IPS DF 4.7 (cell line): Measurements from ENCODE around the gene PTPRN.
"Not testable (repeated sequence)": the region's sequence is repeated elsewhere in the genome, so short reads cannot be mapped to it uniquely, and the experiment has no call there.

ENCODE experiments used
- DNase-seq: peaks from one replicate; pipeline ENCODE4 v3.0.0-alpha.2; 2013; ENCODE audit warnings: low spot score; ENCODE audit errors: extremely low read depth

Gene PTPRN

DNA sequence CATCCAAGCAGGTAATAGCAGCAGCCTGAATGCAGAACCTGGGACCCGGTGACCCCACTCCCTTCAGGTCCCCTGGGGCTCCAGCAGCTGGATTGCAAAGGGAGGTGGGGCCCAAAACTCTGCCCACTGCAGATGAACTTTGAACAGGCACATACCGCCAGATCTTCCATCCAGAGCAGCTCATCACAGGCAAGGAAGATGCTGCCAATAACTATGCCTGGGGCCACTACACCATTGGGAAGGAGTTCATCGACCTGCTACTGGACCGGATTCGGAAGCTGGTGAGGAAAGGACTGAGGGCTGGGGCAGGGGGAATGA, 39.2 kb downstream of the PTPRN start:
- no peak for DNase-seq

DNA sequence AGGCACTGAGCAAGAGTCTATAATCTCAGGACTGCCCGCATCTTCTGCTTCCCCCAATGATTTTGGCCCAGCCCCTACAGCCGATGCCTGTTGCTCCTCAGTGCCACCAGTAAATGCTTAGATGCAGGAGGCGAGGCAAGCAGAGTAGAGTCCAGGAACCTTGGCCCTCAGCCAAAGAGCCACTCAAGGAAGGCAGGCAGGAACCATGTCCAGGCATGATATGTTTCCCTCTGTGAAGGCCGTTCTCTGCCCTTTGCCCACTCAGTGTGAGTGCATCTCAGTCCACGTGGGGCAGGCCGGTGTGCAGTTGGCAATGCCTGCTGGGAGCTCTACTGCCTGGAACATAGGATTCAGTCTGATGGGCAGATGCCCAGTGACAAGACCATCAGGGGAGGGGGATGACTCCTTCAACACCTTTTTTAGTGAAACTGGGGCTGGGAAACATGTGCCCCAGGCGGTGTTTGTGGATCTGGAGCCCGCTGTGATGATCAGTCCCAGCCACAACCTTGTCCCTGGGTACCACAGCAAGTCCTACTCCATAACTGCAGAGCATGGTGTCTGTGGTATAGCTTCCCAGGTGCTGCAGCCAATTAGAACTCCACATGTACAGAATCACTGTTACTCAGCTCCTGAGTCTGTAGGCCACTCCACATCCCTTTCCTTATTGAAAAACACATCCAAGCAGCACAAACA, 39.7 kb downstream of the PTPRN start:
- no peak for DNase-seq

DNA sequence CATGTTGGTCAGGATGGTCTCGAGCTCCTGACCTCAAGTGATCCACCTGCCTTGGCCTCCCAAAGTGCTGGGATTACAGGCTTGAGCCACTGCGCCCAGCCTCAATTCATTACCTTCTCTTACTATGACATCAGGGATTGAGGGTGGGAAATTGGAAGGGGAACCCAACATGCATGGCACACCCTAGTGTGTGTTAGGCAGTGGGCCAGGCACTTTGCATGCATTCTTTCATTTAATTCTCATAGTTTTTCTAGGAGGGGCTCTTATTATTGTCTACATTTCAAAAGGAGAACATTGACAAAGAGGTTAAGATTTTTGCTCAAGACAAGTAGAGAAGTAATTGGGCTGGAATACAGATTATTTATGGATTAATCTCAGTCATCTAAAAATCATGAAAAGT, 40.9 kb downstream of the PTPRN start:
- no peak for DNase-seq

DNA sequence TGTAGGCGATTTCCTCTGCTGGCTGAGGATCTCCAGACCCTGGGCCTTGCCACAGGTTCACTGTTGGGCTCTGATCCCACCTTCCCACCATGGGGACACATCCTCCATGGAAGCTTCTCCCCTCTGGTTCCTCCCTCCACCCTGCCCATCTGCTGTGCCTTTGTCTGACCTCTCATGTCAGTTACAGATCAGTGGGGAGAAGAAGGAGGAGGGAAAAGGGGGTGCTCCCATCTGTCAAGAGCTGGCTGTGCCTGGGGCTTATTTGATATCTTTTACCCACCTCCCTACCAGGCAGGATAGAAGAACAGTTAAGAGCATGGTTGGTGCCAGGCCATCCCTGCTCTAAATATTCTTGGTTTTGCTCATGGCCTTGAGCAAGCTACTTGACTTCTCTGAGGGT, 42.3 kb downstream of the PTPRN start:
- no peak for DNase-seq

DNA sequence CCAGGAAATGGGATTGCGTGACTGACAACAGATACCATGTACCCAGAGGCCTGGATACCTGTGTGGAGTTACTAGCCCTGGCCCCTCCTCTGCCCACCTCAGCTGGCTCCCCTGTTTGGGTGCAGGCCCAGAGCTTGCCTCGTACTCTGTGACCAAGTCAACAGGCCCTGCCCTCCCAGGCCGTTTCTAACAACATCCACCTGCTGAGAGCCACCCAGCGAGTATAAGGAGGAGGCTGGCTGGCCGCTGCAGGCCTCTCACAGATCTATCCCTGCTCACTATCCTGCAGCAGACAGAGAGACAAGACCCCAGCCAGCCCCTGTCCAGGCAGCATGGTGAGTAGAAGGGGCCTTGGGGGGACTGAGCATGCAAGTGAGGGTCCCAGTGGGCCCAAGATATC, 43.0 kb downstream of the PTPRN start:
- no peak for DNase-seq

DNA sequence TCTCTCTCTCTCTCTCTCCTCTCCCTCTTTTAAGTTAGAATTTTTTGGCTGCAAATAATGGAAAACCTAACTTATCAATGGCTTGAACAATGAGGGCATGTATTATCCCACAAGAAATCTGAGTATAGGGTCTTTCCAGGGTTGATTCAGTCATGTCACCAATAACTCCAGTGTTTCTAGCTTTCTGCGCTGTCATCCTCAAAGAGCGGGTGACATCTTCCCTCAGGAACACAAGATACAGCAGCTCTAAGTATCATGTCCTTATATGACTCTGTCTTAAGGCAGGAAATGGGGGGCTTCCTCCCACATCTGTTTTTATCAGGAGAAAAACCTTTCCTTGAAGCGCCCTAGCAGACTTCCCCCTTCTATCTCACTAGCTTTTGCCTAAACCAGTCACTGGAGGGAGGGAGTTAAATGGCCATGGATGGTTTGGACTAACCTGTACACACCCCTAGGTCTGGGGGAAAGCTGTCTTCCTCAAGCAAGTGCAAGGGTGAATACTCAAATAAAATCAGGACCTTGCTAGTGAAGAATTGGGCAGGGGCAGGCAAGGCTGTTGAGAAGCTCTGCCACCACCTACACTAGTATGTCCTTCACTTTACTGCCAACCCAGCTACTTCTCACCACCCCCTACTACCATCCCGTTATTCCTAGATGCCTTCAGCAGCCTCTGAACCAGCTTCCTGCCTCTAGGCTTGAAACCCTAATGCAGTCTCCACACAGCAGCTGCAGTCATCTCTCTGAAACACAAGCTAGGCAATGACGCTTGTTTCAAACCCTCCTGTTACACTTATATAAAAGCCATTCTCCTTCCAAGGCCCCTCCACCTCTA, 48.0 kb downstream of the PTPRN start:
- DNase-seq: no peak

DNA sequence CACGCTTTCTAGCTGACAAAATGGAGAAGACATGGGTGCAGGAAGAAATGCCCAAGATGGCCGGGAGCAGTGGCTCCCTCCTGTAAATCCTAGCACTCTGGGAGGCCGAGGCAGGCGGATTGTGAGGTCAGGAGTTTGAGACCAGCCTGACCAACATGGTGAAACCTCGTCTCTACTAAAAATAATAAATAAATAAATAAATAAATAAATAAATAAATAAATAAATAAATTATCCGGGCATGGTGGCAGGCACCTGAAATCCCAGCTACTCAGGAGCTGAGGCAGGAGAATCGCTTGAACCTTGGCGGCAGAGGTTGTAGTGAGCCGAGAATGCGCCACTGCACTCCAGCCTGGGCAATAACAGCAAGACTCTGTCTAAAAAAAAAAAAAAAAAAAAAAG, 50.3 kb downstream of the PTPRN start:
- not testable (repeated sequence) for DNase-seq

DNA sequence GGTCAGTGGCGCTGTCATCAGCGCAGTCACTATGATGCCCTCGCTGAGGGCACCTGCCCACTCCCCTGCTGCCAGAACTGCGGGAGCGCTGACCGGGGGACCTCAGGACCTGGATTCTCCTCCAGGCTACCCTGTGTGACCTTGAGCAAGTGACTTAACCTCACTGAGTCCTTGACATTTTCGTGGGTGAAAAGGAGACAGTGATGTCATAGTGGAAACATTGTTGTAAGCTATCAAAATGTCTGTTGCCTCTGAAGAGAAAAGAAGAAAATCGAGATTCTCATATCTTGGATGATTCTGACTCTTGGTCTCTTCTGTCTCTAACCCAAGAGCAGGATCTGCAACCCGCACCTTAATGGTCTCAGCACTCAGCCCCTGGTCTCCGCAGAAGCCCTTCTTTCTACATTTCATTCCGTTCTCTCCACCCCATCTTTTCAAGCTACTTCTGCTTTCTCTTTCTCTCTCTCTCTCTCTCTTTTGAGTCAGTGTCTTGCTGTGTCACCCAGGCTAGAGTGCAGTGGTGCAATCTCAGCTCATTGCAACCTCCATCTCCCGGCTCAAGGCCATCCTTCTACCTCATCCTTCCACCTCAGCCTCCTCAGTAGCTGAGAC, 54.5 kb downstream of the PTPRN start:
- no peak for DNase-seq

DNA sequence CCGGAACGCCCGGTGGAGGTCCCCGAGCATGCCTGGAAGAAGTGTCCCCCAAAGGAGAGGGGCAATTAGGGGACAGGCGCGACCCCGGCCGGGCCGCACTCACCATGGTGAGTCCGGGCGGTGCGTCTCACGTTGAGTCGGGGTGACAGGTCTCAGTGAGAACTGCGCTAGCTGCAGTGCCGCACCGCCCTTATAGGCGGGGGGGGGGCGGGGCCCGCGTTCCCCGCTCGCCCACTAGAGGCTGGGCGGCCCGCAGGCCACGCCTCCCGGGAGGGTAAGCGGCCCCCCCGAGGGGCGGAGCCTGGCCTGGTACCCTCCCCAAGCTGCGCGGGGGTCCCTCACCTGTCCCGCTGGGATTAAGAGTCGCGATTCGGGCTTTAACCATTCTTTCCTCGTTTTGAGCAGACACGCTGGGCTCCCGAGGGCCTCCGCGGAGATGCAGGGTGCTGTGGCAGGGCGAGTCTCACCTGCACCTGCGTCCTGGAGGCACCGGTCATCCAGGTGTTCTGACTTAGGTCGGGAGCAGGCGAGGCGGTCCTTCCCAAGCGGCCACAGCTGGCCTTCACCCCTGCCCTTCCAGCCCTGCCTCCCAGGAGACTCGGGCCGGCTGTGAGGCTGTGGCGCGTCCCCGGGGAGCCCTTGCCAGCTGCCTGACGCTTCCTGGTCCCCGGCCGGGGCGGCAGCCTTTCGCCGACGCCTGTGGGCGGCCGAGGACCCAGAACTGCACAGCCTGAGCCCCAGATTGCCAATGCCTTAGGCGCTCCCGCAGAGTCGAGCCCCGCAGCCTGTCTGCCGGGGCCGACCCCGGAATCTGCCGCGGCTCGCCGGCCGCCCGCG, 55.2 kb downstream of the PTPRN start, which contains the start of gene TUBA4A:
TUBA4A (minus strand) TSS at position 166 of the 837 bp plus-strand sequence; CDS start at position 106, 60 bp downstream.
- no peak for DNase-seq

DNA sequence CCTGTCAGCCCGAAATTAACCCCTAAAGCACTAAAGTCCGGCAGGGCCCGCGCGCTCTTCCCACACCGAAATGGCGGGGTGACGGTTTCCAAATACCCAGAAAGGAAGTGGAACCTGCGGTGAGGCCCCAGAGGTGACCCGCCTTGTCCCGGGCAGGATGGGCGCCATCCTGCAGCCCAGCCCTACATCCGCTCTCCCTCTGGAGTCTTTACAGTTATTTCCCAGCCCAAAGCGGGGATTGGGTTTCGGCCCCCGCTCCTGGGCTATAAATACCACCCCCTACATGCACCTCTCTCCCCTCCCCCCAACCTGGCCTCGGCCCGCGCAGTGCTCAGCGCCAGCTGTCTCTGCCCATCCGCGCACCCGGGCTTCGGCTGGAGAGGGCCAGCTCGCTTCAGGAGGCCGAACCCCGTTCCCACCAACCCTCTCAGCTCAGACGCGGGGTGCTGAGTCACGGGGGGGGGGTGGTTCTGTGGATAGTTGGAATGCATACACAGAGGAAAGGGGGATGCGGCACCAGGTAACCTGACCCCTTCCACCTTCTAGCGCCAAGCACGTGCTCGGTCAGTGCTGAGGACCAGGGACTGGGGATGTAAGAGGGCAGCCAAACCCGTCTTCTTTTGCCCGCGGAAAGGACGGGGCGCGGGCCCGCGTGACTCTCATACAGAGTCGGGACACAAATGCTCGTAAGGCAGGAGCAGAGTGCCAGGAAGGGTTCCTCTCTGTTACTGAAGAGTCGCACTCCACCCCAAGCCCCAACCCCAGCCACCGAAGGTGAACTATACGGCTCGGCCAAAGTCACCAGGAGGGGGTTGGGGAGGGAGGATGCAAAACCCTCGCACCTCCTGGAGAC, 56.1 kb downstream of the PTPRN start, which contains the start of gene TUBA4B:
TUBA4B (plus strand) TSS at position 344 of the 853 bp plus-strand sequence; CDS start at position 509, 165 bp downstream.
- no peak for DNase-seq

DNA sequence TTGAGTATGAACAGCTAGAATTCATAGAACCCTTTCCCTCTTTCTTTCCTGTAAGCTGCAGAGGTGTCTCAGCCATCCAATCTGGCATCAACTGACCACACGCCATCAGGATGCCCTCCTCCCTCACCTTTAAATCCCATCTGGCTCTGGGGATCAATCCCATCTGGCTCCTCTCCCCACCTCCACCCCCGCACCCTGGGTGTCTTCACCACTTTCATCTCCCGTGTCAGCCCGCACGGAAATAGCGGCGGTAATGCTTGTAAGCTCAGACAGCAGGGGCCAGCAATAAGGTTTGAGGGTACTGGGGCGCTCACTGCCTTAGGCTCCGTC, 56.7 kb downstream of the PTPRN start:
- DNase-seq: no peak

DNA sequence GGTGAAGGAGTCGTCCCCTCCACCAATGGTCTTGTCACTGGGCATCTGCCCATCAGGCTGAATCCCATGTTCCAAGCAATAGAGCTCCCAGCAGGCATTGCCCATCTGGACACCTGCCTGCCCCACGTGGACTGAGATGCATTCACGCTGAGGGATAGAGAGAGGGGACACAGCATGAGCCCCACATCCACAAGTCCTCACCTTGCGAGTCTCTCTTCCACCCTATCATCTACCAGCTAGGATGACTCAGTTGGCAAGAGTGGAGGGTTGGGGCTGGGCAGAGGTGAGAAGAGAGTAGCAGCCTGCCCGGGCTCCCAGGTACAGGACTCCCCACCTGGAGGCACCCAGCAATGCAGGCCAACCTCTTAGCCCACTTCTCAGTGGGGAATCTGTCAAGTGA, 57.1 kb downstream of the PTPRN start:
- DNase-seq: no peak

DNA sequence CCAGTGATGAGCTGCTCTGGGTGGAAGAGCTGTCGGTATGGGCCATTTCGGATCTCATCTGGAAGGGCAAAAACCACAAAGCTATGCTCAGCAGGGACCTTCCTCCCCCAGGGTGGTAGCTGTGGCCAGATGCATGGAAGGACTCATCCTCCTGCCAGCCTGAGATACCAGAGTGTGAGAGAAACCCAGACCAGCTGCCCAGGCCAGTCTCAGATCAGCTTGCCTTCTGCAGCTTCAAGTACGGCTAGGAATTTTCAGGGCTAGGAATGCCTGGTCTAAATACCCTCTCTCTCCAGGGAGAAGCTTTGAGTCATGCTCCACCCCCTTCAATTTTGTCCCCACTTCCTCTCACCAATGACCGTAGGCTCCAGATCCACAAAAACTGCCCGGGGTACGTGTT, 57.5 kb downstream of the PTPRN start:
- no peak for DNase-seq

DNA sequence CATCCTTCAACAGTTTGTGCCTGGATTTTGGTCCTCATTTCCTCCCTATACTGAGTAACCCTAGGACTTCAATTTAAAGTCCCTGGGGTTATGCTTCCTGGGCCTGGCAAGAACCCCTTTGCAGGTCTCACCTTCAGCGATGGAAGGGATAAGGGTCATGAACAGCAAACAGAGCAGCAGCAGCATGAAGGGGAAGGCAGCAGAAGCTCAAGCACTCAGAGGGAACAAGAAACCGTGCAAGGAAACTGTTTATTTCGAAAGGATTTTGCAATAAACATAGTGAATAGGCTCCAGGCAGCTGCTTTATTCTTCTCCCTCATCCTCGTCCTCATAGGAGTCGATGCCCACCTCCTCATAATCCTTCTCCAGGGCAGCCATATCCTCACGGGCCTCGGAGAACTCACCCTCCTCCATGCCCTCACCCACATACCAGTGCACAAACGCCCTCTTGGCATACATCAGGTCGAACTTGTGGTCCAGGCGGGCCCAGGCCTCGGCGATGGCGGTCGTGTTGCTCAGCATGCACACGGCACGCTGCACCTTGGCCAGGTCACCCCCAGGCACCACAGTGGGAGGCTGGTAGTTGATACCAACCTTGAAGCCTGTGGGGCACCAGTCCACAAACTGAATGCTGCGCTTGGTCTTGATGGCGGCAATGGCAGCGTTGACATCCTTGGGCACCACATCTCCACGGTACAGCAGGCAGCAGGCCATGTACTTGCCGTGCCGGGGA, 59.0 kb downstream of the PTPRN start:
- DNase-seq: no peak

DNA sequence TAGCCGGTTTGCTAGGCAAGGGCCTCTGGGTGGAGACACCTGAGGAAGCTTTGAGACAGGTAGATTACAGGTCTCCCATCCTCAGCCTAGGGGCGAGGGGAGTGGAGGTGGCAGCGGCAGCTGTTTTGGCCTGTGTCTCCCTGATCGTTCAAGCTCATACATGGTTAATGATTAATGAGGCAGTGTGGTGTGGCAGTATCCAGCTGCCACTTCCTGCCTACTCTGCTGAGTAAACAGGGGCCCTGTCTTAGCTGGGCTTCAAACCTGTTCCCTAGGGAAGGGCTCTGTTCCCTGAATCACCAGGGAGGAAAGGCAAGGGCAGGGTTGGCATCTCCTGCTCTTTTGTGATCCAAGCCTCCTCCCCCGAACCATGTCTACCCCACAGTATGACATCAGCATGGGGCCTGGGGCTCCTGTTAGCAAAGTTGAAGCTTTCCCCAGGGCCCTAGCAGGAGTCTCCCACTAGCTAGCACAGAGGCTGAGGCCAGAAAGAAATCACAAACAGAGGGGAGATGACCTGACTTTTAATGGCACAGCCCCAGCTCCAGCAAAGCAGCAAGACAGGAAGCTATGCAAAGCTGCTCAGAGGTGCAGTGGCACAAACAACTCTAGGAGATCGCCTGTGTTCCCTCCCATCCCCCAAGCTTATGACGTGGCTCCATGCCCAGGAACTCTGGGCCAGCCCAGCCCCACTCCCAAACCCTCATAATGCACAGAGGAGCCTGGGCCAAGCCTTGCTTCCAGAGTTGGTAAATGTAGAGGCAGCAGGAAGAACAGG, 59.8 kb downstream of the PTPRN start:
- no peak for DNase-seq

DNA sequence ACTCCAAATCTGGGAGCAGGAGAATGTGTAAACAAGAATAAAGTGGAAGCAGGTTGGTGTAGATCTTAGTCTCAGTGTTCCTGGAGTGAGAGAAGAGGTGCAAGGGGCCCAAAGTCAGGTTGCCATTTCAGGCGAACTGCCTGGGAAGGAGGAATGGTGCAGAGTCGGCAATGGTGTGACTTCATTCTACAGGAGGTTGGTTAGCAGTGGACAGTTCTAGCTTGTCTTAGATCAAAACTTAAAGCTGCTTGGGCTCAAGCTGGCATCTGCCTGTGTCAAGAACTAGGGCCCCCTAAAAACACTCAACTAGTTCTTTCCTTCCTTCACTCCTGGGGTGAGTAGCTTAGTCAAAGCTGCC, 60.4 kb downstream of the PTPRN start:
- DNase-seq: no peak

DNA sequence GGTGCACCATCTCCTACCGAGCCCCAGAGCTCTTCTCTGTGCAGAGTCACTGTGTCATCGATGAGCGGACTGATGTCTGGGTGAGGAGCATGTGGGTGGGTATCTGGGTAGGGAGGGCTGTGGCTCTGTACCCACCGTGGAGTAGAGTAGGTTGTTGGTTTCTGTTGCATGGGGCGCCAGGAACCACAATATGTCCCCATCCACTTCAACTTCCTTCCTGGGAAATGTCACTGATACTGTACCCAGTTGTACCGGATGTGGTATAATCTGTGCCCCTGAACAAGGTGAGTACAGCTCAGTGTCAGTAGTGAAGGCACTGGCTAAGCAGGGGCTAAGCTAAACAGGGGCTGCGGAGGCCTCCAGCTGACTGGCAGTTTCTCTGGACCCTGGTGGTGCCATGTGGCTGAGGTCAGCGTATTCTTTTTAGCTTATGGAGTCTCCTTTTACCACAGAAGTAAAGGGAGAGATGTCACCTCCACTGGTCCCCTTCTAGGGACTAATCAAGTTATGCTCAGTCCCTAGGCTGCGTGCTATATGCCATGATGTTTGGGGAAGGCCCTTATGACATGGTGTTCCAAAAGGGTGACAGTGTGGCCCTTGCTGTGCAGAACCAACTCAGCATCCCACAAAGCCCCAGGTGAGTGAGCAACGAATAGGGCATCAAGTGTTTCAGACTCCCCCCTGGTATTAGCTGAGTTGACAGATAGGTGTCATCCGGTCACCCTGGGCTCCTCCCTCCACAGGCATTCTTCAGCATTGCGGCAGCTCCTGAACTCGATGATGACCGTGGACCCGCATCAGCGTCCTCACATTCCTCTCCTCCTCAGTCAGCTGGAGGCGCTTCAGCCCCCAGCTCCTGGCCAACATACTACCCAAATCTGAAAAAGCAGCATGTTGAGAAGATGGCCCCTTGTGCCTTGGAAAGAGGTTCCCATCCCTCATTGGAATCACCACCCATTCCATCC, 61.2 kb downstream of the PTPRN start:
- DNase-seq: no peak

DNA sequence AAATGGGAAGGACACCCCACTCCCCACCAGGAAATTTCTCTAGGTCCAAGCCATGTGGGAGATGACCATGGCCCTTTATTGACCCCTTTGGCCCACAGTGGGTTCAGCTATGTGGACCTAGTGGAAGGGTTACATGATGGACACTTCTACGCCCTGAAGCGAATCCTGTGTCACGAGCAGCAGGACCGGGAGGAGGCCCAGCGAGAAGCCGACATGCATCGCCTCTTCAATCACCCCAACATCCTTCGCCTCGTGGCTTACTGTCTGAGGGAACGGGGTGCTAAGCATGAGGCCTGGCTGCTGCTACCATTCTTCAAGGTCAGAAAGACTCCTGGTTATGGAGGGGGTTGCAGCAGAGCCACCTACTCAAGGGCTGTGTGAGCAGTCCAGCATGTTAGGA, 62.6 kb downstream of the PTPRN start:
- DNase-seq: no peak
